Activated CD8-positive, alpha-beta memory T cell treated with anti-CD3 and anti-CD28 coated beads for 24 hours (primary cell): ENCODE results near the gene GIT1.

Source experiments
- DNase-seq: peaks from one replicate; pipeline ENCODE4 v3.0.0-alpha.2; 2020

GIT1 gene

DNA sequence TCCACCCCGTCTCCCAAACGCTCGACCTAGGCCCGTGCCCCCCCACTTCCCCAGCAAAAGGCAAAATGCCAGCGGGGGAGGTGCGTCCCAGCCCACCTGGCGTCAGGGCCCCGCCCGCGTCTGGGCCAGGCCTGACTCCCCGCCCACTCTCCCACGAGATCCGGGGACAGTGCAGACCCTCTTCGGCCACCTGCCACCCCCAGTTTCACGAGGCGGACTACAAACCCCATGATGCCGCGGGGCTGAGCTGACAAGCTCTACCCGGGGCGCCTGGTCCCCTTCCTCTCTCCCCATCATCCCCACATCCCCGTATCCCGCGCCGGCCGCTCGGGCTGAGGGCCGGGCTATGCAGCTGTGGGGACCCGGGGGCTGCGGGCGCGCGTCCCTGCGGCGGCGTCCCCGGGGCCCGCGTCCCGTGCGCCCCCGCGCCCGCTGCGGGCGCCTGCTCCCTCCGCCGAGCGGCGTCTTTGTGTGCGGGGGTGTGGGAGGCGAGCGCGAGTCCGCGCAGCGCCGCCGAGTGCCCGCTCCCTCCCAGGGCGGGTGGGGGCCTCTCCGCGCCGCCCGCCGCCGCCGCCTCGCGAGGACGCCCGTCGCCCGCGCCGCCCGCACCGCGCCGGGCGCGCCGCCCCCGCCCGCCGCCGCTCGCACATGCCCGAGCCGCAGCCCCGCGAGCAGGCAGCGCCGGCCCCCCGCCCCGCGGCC lies 3.6 kb upstream of the GIT1 start, which contains the start of gene ANKRD13B:
TSS of gene ANKRD13B (plus strand) at position 283 of the 702 bp plus-strand sequence. CDS start 490 bp downstream, outside the sequence.
- peak; percentile 85 for DNase-seq

GRCh38 chr17:29591737-29592608 lies 2.5 kb upstream of the GIT1 start:
- DNase-seq = peak; percentile 94

DNA sequence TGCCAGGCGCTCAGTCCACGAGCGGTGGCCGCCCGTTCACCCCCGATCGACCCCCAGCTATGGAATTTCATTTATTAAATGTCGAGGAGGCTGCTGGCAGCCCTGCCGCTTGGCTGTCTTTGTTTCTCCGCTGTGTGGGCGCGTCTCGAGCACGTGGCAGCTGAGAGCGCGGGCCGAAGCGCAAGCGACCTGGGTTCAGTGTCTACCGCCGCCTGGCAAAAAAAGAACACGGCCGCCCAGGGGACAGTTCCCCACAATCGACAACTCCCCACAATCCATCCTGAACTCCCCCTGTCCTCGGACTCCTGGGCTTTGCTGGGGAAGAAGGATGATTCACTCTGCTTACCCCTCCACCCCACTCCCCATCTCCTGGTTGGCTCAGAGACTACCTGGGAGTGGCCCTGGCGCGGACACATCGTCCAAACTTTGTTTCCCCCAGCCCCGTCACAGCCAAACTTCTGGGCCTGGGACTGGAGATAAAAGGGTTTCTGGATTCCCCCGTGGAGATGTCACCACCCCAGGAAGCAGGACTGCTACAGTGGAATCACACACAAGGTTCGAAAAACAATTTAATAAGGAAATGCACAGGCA lies 1.8 kb upstream of the GIT1 start:
- peak; percentile 81 for DNase-seq

DNA sequence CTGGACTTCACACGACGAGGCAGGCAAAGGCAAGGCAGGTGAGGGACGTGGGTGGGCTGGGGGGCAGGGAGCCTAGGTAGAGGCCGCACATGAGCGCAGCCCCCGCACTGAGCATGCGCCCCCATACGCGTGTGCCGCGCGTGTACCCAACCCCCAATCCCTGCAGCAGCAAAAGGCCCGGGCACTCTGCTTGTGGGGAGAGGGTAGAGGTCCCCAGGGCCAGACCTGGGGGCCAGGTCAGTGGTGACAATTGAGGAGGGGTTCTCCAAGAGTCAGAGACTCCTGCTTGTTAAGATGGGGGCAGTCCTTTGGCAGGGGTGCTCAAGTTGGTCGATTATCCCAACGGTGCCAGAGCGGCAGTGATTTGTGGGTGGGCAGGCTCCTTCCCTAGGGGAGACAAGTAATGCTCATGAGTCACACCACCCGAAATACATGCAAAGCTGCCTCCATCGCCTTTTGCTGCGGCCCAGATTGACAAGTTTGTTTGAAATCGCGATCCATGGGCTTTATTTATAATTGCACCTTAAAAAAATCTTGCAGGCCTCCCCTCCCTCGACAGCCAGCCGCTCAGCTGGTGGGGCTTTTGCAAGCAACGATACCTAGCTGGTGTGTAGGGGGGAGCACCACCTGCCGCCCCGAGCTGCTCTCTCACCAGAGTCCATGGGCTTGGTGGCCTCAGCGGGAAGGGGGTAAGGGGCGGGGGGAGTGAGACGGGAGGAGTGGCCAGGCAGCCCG lies 1.1 kb upstream of the GIT1 start:
- peak; percentile 76 for DNase-seq

GRCh38 chr17:29588562-29589411 lies 661 bp downstream of the GIT1 start:
- peak; percentile 83 for DNase-seq

DNA sequence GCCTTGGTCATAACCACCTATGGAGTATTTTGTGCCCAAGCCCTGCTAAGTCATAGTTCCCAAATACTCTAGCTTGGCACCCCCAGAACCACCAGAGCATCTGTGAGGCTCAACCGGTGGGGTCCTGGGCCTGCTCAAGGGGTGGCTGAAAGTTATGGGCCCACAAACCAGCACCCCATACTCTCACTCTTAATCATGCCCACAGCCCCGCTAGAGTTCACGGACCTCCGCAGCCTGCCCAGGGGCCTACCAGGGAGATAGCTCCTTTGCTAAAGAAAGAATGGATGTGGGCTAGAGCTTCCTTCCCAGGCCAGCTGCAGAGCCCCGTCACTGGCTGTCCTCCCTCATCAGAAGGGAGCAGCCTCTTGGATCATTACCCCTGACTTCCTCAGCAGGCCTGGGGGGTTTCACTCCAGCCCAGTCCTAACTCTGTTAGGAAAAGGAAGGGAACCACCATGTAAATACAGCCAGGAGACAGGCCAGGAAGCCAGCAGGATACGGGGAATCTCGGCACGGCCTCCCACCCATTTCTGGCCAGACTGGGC lies 1.4 kb downstream of the GIT1 start:
- no peak for DNase-seq

- no peak for DNase-seq
Measured at GRCh38 chr17:29587591-29587990, 1.9 kb downstream of the GIT1 start.

DNA sequence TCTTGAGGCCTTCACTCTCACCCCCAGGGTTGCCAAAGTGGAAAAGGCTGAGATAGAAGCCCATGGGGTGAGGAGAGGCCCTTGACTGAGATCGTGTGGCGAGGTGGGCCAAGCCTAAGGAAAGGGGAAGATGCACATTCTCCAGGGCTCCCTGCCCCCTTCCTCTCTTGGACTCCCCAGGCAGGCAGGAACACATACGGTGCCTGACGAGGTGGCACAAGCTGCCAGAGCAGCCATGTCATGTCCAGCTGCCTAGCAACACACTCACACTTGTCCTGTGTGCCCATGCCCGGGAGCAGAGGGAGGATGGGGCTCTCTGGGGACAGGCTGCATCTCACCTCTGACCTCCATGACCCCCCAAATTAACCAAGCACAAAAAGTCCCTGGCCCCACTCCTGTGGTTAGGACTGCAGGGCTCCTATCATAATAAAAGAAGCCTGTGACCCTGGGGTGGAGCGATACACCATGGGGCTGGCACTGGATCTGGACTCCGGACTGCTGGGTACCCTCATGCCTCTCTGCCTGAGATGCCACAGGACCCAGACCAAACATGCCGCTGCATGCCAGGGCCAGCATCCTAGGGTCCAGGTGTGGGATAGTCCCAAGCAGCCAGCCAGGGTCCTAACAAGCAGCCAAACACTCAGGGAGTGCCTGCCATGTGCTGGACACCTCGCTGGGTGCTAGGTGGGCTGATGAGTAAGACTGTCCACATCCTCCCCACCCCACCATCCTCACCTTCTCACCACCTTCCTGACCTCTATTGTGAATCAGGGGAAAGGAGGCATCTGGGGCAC lies 2.6 kb downstream of the GIT1 start:
- no peak for DNase-seq

- no peak for DNase-seq
Measured at GRCh38 chr17:29585080-29585751, 4.2 kb downstream of the GIT1 start.

GRCh38 chr17:29584452-29585079 lies 4.9 kb downstream of the GIT1 start:
- DNase-seq = no peak

DNA sequence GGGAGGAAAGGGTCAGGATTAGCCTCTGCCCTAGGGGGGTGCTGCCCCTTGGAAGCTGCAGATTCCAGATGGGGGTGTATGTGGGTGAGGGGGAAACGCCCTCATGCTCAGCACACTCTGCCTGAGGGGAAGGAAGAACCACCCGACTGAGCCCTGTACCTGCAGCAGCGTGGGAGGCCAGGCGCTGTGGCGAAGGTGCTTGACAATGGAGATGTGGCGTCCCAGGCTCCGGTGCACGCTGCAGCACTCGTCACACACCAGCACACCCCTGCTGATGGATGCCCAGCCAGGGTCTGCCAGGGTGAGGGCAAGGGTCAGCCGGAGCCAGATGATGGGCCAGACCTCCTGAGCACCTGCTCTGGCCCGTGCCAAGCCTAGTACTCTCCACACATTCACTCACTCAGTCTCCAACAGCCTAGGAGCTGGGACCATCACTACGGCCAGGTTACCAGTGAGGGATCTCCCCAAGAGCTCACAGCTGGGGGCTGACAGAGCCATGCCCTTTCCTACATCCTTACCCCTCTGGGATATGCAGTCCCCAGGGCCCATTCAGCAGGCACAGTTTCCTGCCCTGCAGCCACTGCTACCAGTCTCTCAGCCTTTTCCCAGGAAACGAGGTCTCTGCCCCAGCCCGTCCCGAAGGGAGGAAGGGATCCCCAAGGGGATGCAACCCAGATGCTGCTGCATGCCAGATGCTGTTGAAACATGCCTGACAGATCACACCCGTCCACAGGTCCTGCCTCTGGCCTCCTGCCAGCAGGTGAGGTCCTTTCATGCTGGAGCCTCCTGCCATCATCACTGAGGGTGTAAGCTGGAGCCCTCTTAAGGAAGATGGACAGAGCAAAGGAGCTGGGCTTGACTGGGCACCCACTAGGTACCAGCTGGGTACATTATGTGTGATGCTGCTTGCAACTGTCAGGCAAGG lies 5.9 kb downstream of the GIT1 start:
- no peak for DNase-seq

DNA sequence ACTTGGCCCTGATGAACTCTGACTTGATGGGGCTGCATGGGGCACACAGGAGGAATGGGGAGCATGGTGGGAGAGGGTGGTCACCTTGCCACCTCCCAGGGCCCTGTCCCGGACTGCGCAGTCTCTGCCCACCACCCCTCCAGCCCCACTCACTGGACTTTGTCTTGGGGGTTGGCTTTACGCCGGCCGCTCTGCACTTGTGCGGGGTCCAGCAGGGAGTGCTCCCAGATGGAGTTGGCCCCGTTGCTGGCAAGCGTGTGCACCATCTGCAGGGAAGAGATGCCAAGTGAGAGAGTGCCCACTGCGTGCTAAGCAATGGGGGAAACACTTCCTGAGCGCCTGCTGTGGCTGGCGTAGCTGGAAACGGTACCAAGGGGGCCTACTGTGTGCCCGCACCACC lies 6.7 kb downstream of the GIT1 start:
- DNase-seq = no peak

DNA sequence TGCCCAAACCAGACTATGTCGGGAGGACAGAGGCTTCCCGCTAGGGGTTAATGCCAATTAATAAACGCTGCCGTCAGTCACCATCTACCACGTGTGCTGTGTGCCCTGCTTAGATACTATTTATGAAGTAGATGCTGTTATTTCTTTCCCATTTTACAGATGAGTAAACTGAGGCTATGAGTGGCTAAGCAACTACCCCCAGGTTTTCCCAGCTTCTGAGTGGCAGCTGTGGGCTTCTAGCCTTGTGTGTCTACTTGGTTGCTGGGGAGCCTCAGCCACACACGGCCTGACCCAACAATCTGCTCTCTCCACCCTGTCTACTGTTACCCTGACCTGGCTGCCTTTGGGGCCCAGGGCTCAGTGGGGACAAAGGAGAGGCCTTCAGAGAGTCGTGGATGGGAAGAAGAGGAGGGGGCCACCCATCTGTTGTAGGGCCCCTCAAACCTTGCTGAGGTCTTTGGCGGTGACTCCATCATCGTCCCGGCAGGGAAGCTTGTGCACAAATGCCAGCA lies 7.1 kb downstream of the GIT1 start:
- DNase-seq = no peak

DNA sequence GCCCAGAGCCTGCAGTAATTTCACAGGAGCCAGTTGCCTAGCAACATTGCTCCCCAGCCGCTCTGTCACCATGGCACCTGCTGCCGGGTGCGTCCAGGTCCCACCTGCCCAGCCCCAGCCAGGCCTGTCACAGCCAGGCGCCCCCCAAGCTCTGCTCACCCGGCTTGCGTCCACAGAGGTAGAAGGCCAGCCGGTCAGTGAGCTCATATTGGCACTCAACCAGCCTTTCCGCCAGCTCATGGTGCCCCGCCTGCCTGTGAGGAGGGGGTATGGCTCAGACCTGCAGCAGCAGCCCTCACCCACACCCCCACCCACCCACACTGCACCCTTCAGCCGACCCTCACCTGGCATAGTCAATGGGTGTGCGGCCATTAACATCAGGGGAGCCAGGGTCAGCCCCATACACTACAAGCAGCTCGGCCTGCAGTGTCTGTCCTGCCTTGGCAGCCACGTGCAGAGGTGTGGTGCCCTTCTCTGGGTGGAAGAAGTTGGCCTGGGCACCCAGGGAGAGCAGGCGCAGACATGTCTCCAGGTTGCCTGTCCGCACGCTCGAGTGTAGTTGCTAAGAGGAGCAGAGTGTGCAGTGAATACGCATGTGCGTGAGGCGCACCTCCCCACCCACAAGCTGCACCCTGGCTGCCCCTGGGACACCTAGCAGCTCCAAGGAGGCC lies 7.7 kb downstream of the GIT1 start:
- DNase-seq = no peak

GRCh38 chr17:29579866-29580771 lies 9.3 kb downstream of the GIT1 start:
- DNase-seq = peak; percentile 94

GRCh38 chr17:29578626-29579485 lies 10.6 kb downstream of the GIT1 start:
- no peak for DNase-seq
